HG03097 (cell line): ENCODE data around the gene KIAA0825.

Experiments
- ATAC-seq: cut with Tn5 transposase; IDR thresholded peaks from one replicate; pipeline ENCODE4 v1.9.1; 2021; ENCODE audit not compliant: unreplicated experiment, low FRiP score

Gene KIAA0825

DNA sequence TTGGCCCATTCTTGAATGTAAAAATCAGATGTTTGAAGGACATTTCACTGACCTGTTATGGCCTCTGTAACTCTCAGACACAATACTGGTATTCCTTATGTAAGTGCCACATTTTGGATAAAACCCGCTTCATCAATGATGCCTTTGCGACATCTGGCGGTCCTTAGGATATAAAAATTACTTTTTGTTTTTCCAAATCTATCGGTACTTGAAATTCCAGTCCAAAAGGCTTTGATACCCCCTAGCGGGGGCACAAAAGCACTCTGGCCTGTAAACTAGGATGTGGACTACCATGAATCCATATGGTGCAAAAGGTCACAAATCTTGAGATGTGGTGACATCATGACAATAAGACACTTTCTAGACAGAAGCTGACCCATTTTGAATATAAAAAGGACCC, 291.8 kb downstream of the KIAA0825 start:
- no peak for ATAC-seq

DNA sequence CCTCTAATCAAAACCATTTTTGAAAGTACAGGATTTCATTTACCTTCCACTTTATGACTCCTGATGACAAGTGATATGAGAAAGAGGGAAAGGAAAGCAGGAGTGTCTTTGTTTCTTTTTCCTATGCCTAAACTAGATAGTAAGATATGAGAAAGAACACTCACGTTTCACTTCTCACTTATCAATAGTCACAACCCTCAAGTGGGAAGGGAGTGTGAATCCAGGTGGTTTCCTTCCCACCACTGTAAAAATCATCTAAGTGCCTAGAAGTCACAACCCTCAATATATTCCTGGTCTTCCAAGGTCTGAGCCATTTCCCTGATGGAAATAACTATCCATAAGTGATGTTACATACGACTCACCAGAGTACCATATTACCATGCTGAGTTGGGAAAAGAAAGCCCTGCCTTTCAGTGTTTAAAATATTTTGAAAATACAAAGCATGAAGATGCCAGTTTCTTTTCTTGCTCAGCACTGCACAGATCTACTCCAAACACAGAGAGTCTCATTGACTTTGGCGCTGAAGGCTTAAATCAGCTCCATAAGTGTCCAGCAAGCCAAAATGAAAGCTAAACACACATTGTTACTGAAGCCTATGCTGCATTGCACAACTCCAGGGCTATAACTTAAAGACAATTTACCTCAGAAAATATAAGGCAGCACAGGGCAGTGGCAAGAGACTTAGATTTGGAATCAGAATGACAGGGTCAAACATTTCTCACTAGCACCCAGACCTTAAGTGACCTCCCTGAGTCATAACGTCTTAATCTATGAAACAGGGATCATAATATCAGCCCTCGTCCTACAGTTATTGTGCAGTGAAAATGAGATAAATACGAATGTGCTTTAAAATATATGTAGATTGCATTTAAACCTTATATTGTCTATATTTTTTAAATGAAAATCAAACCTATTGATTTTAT, 301.2 kb downstream of the KIAA0825 start:
- ATAC-seq, result no peak

DNA sequence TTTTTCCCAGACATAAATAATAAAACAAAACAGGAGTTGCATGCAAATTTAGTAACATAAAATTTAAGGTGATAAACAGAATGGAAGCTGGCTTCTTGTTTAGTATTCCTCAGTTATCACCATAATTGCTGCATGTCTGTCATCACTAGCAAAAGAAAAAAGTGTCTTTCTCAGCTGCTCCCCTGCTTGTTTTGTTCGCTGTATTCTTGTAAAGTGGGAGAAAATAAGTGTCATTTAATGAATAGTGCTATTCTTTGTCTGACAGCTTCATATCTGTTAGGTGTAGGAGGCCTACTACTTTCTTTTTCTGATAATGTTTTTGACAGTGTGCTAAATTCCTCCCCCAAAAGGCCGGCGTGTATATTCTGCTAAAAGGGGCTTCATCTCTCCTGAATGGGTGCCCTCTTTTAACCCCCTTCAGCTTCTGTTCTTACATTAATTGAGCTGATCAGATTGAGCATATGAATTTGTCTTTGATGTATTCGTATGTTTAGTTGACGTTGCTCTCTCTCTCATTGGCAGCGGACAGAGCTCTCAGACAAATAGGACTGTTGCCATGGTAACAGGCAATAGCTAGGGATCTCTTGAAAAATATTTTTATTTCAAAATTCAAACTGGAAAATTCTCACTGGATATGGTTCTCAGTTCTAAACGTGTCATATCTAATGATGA, 303.8 kb downstream of the KIAA0825 start:
- no peak for ATAC-seq

DNA sequence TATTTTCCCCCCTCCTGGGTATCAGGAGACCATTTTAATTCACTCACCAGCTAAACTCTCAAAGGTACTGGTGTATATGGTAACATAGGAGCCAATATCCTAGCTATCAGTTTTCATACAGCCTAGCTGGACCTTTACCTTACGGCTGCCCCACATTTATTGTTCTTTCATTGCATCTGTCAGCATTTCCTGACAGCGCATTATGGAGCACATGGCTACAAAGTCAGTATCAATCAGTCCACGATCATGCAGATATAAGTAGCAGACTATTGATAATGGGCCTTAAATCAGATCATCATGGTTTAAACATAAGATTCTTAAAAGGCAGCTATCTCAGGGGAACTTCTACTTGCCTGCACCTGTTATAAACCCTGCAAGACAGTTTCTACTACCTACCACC, 304.7 kb downstream of the KIAA0825 start:
- no peak for ATAC-seq

DNA sequence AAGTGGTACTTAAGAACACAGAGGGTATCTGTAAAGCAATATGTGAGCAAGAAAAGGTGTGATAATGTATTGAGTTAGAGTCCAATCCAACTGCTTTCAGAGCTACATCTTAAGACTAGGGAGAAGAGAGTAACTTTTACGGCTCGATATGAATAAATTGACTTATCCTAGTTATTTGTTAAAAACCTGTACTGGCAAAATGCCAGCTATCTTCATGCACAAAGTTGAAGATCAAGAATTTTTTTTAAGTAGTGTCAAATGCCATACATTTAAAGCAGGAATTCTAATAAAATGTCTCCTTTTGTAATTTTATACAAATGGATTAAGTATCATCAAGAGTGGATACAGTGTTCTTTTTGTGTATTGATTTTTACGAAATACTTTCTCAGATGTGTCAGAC, 305.2 kb downstream of the KIAA0825 start:
- ATAC-seq, result no peak

DNA sequence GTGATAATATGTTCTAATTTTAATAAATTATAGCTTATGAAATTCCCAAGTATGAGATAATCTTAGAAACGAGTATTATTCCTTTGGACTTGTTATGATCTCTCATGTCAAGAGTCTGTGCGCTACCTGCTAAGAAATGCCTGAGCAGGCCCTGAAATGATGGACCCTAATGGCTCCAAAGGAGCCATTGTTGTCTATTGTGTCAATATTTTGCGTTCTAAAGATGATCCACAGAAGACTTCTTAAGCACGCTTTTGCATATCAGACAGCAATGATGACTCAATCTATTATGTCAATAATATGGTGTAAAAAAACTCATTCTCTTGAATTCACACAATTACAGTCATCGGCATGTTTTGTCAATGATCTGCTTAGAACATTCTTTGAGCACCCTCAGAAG, 306.1 kb downstream of the KIAA0825 start:
- no peak for ATAC-seq

DNA sequence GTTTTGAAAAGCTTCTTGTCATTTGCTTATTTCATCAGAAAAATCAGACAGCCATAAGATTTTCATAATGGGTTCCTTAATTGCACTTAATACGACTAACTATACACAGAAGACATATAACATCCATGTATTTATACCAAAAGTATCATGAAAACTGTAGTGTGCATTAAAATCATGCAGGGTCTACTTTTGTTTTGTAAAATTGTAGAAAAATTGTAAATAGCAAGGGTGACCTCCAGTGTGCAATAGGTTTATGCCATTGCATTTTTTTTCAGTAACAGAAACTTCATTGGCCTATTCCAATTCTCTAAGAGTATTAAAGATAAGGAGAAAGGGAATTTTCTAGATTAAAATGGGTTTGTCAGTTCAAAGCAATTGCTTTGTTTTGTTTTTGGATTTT, 307.6 kb downstream of the KIAA0825 start:
- ATAC-seq, result no peak

DNA sequence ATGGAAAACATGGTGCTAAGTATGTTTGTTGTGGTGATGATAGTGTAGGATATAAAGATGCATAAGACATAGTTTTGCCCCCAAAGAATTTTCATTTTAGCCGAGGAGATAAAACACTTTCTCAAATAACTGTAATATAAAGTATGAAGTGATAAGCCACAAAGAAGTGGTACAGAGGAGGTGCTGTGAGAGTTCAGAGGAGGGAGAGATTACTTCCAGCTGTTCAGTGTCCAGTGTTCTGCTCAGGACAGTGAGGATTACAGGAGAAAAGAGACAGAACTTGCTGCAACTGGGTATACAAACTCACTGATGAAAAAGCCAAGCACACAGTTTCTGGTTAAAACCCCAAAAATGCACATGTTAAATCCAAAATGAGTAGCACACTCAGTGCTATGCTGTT, 309.3 kb downstream of the KIAA0825 start:
- no peak for ATAC-seq

DNA sequence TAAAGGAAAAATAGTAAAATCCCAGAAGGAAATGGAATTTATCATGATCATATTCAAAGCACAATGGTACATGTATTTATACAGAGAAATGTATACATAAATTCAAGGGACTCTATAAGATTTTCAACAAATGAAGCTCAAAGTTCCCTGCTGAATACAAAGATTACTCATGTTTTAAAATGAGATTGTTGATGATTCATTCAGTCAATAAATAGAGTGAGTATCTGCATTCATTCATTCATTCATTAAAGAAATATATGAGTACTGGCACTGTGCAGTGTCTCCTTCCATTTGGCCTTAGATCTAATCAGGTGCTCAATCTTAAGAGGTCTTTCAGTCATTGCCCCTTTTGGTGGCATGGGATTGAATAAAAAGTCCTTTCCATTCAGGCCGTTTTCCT, 310.0 kb downstream of the KIAA0825 start:
- ATAC-seq, result no peak

DNA sequence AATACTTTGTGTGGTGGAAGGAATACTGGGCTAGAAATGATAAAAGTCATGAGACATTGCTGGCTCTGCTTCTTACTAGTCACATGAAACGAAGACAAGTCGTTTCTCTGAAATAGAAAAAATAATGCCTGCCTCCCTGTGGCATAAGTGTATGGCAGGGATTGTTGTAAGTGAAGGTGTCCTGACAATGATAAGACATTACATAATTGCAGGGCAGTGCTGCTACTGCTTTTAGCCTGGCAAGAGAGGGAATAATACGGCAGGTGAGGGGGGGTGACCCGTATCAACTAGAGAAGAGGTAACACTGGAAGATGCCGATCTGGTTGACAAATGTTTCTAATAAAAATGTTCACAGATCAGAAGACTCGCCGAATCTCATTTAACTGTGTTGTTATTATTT, 314.3 kb downstream of the KIAA0825 start:
- ATAC-seq, result no peak

DNA sequence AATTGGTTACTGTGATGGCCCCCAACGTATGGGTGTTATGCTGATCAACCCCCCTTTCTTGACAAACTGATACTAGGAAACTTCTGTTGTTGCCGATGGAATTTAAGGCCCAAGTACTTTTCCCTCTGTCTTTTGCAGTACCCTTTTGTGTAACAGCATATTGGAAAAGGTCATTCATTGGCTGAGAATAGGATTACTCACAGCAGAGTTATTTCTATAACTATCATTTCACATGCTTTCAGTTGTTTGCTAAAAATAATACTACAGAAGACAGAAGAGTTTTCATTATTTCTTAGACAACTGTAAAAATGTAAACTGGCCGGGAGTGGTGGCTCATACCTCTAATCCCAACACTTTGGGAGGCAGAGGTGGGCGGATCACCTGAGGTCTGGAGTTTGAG, 329.5 kb downstream of the KIAA0825 start:
- ATAC-seq, result no peak

DNA sequence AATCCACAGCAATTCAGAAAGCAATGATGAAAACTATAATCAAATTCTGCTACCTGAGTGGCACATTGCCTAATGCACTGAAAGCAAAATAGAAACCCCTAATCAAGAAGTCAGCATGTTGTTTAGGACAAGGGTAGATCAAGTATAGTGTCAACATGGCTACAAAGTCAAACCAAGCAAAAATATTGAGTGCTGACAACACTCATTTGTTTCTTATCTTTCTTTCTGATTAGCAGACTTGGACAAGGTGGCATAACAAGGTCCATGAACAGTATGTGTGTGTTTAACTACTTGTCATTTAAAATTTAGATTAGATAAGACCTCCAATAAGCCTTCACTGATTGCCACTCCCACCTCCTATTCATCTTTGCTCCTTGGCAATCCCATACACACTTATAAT, 332.4 kb downstream of the KIAA0825 start:
- ATAC-seq, result no peak

DNA sequence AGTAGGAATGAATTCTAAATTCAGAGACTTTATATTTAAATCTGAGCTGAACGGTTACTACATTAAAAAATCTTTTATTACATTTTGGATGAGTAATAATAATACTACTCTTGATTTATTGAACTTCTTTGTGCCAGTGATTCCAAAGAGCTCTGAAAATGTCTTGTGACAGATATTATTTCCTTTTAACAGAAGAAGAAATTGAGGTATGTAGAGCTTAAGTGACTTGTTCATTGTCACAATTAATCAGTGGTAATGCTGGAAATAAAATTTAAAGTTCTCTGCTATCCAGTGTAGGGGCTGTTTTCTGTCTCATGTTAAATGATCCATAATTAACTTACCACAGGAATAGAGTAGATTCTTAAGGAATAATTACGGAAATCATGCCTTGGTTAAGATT, 335.3 kb downstream of the KIAA0825 start:
- ATAC-seq, result no peak

DNA sequence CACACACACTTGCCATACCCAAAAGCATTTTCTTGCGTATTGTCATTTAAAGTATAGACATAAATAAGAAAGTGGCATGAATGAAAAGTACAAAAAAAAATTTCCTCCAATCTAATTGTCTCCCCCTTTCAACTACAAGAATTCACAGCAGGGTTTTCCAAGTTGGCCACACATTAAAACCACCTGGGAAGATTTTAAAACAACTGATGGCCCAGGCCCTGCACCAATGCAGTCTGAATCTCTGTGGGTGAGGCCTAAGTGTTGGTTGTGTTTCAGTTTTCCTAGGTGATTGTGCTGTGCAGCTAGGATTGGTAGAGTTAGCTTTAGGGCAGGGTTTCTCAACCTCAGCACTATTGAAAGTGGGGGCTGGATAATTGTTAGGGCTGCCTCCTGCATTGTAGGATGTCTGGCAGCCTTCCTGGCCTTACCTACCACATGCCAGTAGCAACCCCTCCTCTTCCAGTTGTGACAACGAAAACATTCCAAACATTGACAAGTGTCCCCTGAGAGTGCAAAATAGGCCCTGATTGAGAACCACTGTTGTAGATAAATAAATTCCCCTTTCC, 337.1 kb downstream of the KIAA0825 start:
- no peak for ATAC-seq

DNA sequence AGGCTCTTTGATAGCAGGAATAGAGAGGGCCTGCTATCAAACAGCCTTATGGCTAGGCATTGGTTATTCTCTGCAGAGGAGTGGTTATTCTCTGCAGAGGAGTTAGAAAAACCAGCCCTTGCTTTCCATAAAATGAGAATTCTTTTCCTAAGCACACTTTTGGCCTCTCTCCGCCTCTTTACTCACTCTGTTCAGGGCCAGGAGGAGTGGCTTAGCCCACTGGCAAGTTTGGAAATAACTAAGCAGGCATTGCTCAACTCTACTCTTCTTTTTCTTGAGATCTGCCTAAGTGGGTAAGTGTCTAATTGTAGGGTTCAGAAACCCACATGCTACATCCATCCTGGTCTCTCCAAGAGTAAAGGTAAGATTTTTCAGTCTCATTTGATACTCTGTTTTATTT, 341.7 kb downstream of the KIAA0825 start:
- ATAC-seq, result no peak

DNA sequence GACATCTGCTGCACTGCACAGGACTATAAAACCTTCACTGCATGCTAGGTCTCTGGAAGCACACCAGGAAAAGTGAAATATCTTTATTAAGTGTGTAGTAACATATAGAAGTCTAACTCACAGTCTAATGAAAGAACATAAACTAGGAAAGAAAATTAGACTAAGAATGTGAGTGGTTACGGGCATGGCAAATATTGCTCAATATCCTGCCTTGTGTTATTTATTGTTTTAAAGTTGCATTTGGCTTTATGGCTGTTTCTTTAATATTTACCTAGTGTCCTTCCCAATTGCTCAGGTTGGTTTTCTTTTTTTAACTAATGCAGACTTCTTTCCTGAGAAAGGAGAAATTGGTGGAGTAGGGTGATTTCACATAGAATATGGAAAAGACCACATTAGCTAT, 342.4 kb downstream of the KIAA0825 start:
- no peak for ATAC-seq

DNA sequence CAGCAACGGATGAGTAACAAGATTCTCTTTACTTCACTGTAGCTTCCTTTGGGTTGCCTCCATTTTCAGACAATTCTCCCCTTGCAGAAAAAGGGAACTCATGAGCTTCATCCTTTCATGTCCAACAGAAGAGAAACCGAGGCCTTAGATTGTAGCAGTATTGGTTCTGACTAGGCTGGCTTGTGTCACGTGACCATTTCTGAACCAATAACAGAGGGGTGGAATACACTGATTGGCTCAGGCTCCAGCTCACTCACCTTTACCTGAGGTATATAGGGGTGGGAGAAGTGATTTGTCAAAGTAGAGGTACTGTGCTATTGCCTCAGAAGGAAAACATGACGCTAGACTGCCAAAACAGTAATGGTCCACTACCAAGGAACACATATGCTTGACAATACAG, 343.7 kb downstream of the KIAA0825 start:
- ATAC-seq, result no peak

DNA sequence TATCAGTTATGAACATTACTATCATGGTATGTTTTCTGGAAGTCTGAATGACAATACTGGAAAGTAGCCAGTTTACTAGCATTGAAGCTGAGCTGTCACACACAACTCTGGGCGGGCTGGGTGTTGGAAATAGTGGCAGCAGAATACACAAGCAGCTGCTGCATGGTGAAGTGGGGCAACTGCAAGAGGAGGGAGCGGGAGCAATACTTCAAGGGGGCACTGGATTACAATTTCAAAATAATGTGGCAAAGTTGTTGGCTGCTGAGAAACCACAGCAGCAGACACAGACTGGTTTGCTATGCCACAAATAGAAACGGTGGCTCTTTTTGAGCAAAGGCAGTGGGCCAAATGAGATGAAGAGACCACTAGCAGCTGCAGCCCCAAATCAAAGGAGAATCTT, 350.2 kb downstream of the KIAA0825 start:
- no peak for ATAC-seq

DNA sequence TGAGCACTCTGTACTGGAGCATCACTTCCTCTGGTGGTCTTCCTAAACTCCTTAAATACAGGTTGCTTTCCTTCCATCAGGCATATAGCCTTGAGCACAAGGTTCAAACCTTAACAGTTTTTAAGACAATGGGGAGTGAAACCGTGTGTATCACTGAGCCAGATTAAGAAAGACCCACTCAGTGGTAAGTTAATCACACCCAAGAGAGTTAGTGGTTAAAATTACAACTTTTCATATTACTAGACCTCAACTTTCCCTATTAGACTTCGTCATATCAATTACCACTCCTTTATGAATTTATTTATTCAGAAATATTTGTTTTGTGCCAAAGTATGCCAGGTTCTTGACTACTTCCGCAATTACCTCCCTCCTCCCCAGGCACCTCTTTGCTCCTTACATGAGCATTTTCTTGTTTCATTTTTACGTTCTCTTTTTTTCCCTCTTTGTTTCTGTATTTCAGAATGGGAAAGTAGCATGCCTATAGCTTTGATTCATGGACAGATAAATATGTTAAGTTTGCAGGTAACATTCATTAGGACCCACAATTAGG, 351.0 kb downstream of the KIAA0825 start:
- ATAC-seq, result no peak

DNA sequence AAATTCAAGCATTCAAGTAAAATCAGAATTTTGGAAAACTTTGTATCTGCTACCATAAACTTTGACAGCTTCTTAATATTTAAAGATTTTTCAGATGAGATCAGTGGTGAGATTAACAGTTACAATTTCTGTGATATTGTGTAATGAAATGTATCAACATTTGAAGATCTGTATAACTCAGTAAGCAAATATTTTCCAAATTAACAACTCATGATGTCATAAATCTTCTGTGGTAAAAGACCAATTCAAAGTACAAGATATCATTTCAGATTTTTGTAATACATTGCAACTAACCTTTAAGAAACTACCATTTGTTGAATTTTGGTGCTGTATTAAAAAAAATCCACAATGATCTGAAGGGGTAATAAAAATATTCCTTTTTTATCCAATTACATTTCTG, 352.2 kb downstream of the KIAA0825 start:
- no peak for ATAC-seq

DNA sequence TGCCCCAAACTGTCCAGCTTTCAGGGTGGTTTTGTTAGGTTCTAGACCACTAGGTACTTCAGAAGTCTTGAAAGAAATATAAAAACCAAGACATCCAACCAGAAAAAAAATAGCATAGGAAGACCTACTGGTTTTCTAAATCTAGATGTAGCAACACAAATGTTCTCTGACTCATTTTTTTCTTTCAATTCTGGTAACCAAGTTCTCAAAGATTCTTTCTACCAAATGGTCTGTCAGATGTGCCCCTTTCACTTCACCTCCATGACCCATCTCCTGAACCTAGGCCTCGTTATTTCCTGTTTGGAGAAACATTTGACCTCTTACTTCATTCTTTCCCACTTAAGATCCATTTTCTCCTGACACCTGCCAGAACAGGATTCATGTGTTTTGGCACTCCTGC, 355.3 kb downstream of the KIAA0825 start:
- ATAC-seq, result no peak

DNA sequence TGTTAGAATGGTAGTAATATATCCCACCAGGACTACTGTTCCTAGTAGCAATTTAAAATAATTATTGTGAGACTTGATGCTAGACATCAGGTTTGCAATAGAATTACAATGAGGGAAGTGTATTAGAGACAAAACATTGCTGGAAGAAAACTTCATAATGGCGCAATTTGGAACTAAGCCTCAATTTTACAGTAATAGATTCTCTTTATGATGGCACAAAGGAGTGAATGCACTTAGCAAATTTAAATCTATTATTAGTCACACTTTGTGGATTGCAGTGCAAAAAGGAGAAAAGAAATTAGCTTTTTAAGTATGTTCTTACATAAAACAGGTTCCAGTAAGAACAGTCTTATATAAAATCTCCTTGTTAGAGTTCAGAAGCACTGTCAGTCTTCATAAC, 358.3 kb downstream of the KIAA0825 start:
- no peak for ATAC-seq
